Karpas-422 (cell line): ENCODE measurements around the gene KLHL10. TPM values are rescaled to one million over a fixed set of nuclear protein-coding genes. Genes with fewer than 3 reads are reported as not detected.
"Not testable (repeated sequence)": the region's sequence is repeated elsewhere in the genome, so short reads cannot be mapped to it uniquely, and the experiment has no call there.

ENCODE experiments used
- DNase-seq: peaks from one replicate; pipeline ENCODE4 v3.0.0-alpha.2; 2015
- H2AFZ ChIP-seq: fragments of 200-600 bp; sonication (generic); 2 replicates; pipeline ENCODE4 v1.6.1; 2014; ENCODE audit warnings: antibody characterized with exemption, low read length, mixed read lengths
- H3K27ac ChIP-seq: fragments of 200-600 bp; sonication (generic); 2 replicates; pipeline ENCODE4 v1.5.1; 2014; ENCODE audit warnings: mild to moderate bottlenecking, low read length, moderate library complexity
- H3K27me3 ChIP-seq: fragments of 200-600 bp; sonication (generic); 2 replicates; pipeline ENCODE4 v1.6.1; 2014; ENCODE audit warnings: low read length, mixed read lengths
- H3K36me3 ChIP-seq: fragments of 200-600 bp; sonication (generic); 2 replicates; pipeline ENCODE4 v1.6.1; 2014; ENCODE audit warnings: low read length, mixed read lengths; ENCODE audit not compliant: insufficient read depth
- H3K4me1 ChIP-seq: fragments of 200-600 bp; sonication (generic); 2 replicates; pipeline ENCODE4 v1.6.1; 2014; ENCODE audit warnings: mild to moderate bottlenecking, low read length, mixed read lengths
- H3K4me2 ChIP-seq: fragments of 200-600 bp; sonication (generic); 2 replicates; pipeline ENCODE4 v1.6.1; 2014; ENCODE audit warnings: low read length, low read depth, mild to moderate bottlenecking; ENCODE audit not compliant: poor library complexity, severe bottlenecking
- H3K4me3 ChIP-seq: fragments of 200-600 bp; sonication (generic); 2 replicates; pipeline ENCODE4 v1.5.1; 2014; ENCODE audit warnings: mild to moderate bottlenecking, antibody characterized with exemption, low read length, mixed read lengths
- H3K79me2 ChIP-seq: fragments of 200-600 bp; sonication (generic); 2 replicates; pipeline ENCODE4 v1.6.1; 2014; ENCODE audit warnings: mild to moderate bottlenecking, low read length, mixed read lengths
- H3K9ac ChIP-seq: fragments of 200-600 bp; sonication (generic); 2 replicates; pipeline ENCODE4 v1.6.0; 2014; ENCODE audit warnings: low read length
- H3K9me2 ChIP-seq: fragments of 200-600 bp; sonication (generic), shearing (Covaris generic); replicated peaks from 2 replicates; pipeline ENCODE4 v1.6.0; 2014; ENCODE audit warnings: mild to moderate bottlenecking, low read length, moderate library complexity; ENCODE audit not compliant: insufficient read depth
- H3K9me3 ChIP-seq: fragments of 300-700, 200-600 bp; sonication (generic); 2 replicates; pipeline ENCODE4 v1.6.1; 2014; ENCODE audit warnings: low read length, mixed read lengths
- H4K20me1 ChIP-seq: fragments of 200-600 bp; sonication (generic); 2 replicates; pipeline ENCODE4 v1.6.1; 2014; ENCODE audit warnings: mild to moderate bottlenecking, antibody characterized with exemption, low read length, low read depth; ENCODE audit not compliant: insufficient read depth
- total RNA-seq: library from RNA; depleted of rRNA; stranded (reverse); fragments of >200 nt; shearing (Covaris generic); gene quantifications from 2 replicates; pipeline ENCODE4 v1.2.3, GENCODE V29; 2014; ENCODE audit warnings: low replicate concordance

The KLHL10 gene
- total RNA-seq, 1 experiment from 2014 or later = not detected

- Histone ChIP-seq H3K36me3 (peaks cover 33% of the 10 kb centered on the region), H3K79me2 (no peaks in the 10 kb centered on the region), H2AFZ (no peak overlapping the region), H3K4me1 (peaks cover 9% of the 10 kb centered on the region), H3K9me2 (no peaks in the 10 kb centered on the region), H3K9me3 (no peaks in the 10 kb centered on the region), H4K20me1 (no peaks in the 10 kb centered on the region), H3K27ac (no peak overlapping the region), H3K4me2 (no peak overlapping the region), H3K9ac (no peak overlapping the region), H3K27me3 (no peaks in the 10 kb centered on the region), H3K4me3 (no peak overlapping the region)
- DNase-seq = no peak
These were observed 34.2 kb downstream of the KLHL10 start for GRCh38 chr17:41871789-41872188.

- Histone ChIP-seq H3K9ac (no peak overlapping the region), H3K9me2 (no peaks in the 10 kb centered on the region), H3K4me1 (no peaks in the 10 kb centered on the region), H2AFZ (no peak overlapping the region), H4K20me1 (no peaks in the 10 kb centered on the region), H3K4me3 (no peak overlapping the region), H3K36me3 (peaks cover 39% of the 10 kb centered on the region), H3K27me3 (no peaks in the 10 kb centered on the region), H3K27ac (no peak overlapping the region), H3K79me2 (0 out of 2 replicates have a peak, but pooled peaks cover 3% of the 10 kb centered on the region), H3K9me3 (no peaks in the 10 kb centered on the region), H3K4me2 (no peak overlapping the region)
- DNase-seq = no peak
These were observed 36.1 kb downstream of the KLHL10 start for GRCh38 chr17:41873559-41874292.

- not testable (repeated sequence) for H3K4me2 ChIP-seq, H3K27ac ChIP-seq, DNase-seq, H3K27me3 ChIP-seq, H3K79me2 ChIP-seq, H3K9ac ChIP-seq, H3K9me3 ChIP-seq, H3K9me2 ChIP-seq, H3K4me3 ChIP-seq, H3K4me1 ChIP-seq, H4K20me1 ChIP-seq, H2AFZ ChIP-seq
- peaks cover 37% of the 10 kb centered on the region for H3K36me3 ChIP-seq
These were observed 36.7 kb downstream of the KLHL10 start for GRCh38 chr17:41874293-41874670.

GRCh38 chr17:41880130-41880529 lies 42.5 kb downstream of the KLHL10 start:
- H3K4me1 ChIP-seq = no peaks in the 10 kb centered on the region
- H4K20me1 ChIP-seq = 0 out of 2 replicates have a peak, but pooled peaks cover 4% of the 10 kb centered on the region
- H3K9me2 ChIP-seq = no peaks in the 10 kb centered on the region
- DNase-seq = no peak
- H3K4me3 ChIP-seq = no peak overlapping the region
- H3K27me3 ChIP-seq = no peaks in the 10 kb centered on the region
- peaks cover 51% of the 10 kb centered on the region for H3K36me3 ChIP-seq
- no peak overlapping the region for H3K9ac ChIP-seq
- peaks cover 14% of the 10 kb centered on the region; the same call in 1 of the 2 replicates for H3K79me2 ChIP-seq
- H3K9me3 ChIP-seq = no peaks in the 10 kb centered on the region
- no peak overlapping the region for H3K27ac ChIP-seq
- H3K4me2 ChIP-seq = no peak overlapping the region
- H2AFZ ChIP-seq = no peak overlapping the region

- no peak for DNase-seq
- Histone ChIP-seq H3K27me3 (no peaks in the 10 kb centered on the region), H3K4me1 (no peaks in the 10 kb centered on the region), H3K79me2 (peaks cover 16% of the 10 kb centered on the region), H2AFZ (no peak overlapping the region), H3K9me3 (no peaks in the 10 kb centered on the region), H3K36me3 (peaks cover 74% of the 10 kb centered on the region), H3K27ac (no peak overlapping the region), H3K9me2 (no peaks in the 10 kb centered on the region), H3K9ac (no peak overlapping the region), H3K4me3 (no peak overlapping the region), H4K20me1 (0 out of 2 replicates have a peak, but pooled peaks cover 4% of the 10 kb centered on the region), H3K4me2 (no peak overlapping the region)
These were observed 45.1 kb downstream of the KLHL10 start for GRCh38 chr17:41882756-41883155.

- H3K36me3 ChIP-seq = peaks cover 66% of the 10 kb centered on the region
- no peaks in the 10 kb centered on the region for H3K9me3 ChIP-seq
- H3K79me2 ChIP-seq = peaks cover 16% of the 10 kb centered on the region
- H3K27me3 ChIP-seq = no peaks in the 10 kb centered on the region
- DNase-seq = no peak
- no peaks in the 10 kb centered on the region for H3K9me2 ChIP-seq
- no peak overlapping the region for H2AFZ ChIP-seq
- 0 out of 2 replicates have a peak, but pooled peaks cover 4% of the 10 kb centered on the region for H4K20me1 ChIP-seq
- no peak overlapping the region for H3K4me2 ChIP-seq
- H3K4me3 ChIP-seq = no peak overlapping the region
- no peak overlapping the region for H3K9ac ChIP-seq
- no peak overlapping the region for H3K27ac ChIP-seq
- no peaks in the 10 kb centered on the region for H3K4me1 ChIP-seq
These were observed 48.1 kb downstream of the KLHL10 start for GRCh38 chr17:41885733-41886132.

- no peaks in the 10 kb centered on the region for H3K9me3 ChIP-seq
- H3K36me3 ChIP-seq = peaks cover 68% of the 10 kb centered on the region
- 0 out of 2 replicates have a peak, but pooled peaks cover 4% of the 10 kb centered on the region for H4K20me1 ChIP-seq
- no peak overlapping the region for H3K27ac ChIP-seq
- no peak overlapping the region for H3K4me3 ChIP-seq
- H3K4me2 ChIP-seq = no peak overlapping the region
- no peak overlapping the region for H3K9ac ChIP-seq
- H3K27me3 ChIP-seq = no peaks in the 10 kb centered on the region
- no peak for DNase-seq
- H3K4me1 ChIP-seq = no peaks in the 10 kb centered on the region
- H3K9me2 ChIP-seq = no peaks in the 10 kb centered on the region
- H3K79me2 ChIP-seq = peaks cover 9% of the 10 kb centered on the region; the same call in 1 of the 2 replicates
- H2AFZ ChIP-seq = no peak overlapping the region
These were observed 50.8 kb downstream of the KLHL10 start for GRCh38 chr17:41888332-41888965.

GRCh38 chr17:41891135-41892020 lies 53.8 kb downstream of the KLHL10 start:
- DNase-seq = no peak
- Histone ChIP-seq H3K27ac (no peak overlapping the region), H3K79me2 (0 out of 2 replicates have a peak, but pooled peaks cover 9% of the 10 kb centered on the region), H4K20me1 (0 out of 2 replicates have a peak, but pooled peaks cover 4% of the 10 kb centered on the region), H3K9me2 (no peaks in the 10 kb centered on the region), H3K4me3 (no peak overlapping the region), H3K9me3 (no peaks in the 10 kb centered on the region), H3K9ac (no peak overlapping the region), H3K4me1 (no peaks in the 10 kb centered on the region), H3K27me3 (no peaks in the 10 kb centered on the region), H2AFZ (no peak overlapping the region), H3K4me2 (no peak overlapping the region), H3K36me3 (peaks cover 66% of the 10 kb centered on the region)
